ENCODE measurements around the gene L3MBTL2. TPM values are rescaled to one million over a fixed set of nuclear protein-coding genes. Genes with fewer than 3 reads are reported as not detected.

The L3MBTL2 gene
- total and polyA plus RNA-seq, 10 of the 15 experiments (the other 5 are each of a cell fraction or from before 2014, with no cell fraction given): 13.2 to 37.6 (median 28.2) TPM

- H2AFZ ChIP-seq (ENCODE audit: control insufficient read depth, low read depth, low read length): no peak overlapping the region
- no peak for ATAC-seq
- no peak for FAIRE-seq
- H4K20me1 ChIP-seq (ENCODE audit: control insufficient read depth, insufficient read depth): no peaks in the 10 kb centered on the region
- no peak overlapping the region for H3K4me2 ChIP-seq (ENCODE audit: control insufficient read depth, insufficient read depth)
- H3K27me3 ChIP-seq (replicated peaks in 1 of 2; ENCODE audit: control insufficient read depth in 2 of 2, insufficient read depth in 2 of 2, low read length in 1 of 2): no peaks in the 10 kb centered on the region
- TF ChIP-seq PBX3 (IDR thresholded peaks at IDR 0.05; ENCODE audit: insufficient replicate concordance, low read depth, low read length) (no peak), POLR2AphosphoS2 (IDR thresholded peaks at IDR 0.05; ENCODE audit: low read depth, low read length) (no peak), ZNF274 (IDR thresholded peaks at IDR 0.05; ENCODE audit: insufficient read depth, insufficient read length) (no peak), CREB1 (IDR thresholded peaks at IDR 0.05; ENCODE audit: low read depth) (no peak), CBX5 (IDR thresholded peaks at IDR 0.05; ENCODE audit: low read depth) (no peak), ESRRA (IDR thresholded peaks at IDR 0.05; ENCODE audit: low read length) (no peak), MAX (IDR thresholded peaks at IDR 0.05; ENCODE audit: low read depth, low read length) (no peak), RELB (IDR thresholded peaks at IDR 0.05; ENCODE audit: low read depth) (no peak), RUNX3 (IDR thresholded peaks at IDR 0.05; ENCODE audit: low read length) (no peak), NFIC (IDR thresholded peaks at IDR 0.05; ENCODE audit: low read depth, low read length) (no peak), BCL11A (IDR thresholded peaks at IDR 0.05; ENCODE audit: low read depth, low read length) (no peak), LARP7 (IDR thresholded peaks at IDR 0.05) (no peak), EGR1 (IDR thresholded peaks at IDR 0.05; ENCODE audit: borderline replicate concordance in 1 of 2, low read depth in 2 of 2, low read length in 2 of 2) (no peak), TARDBP (IDR thresholded peaks at IDR 0.05; ENCODE audit: borderline replicate concordance) (no peak)
- DNase-seq (ENCODE audit: low read depth, low spot score): no peak
- POLR2A ChIA-PET: no interaction called here
- WGBS (ENCODE audit: insufficient coverage, insufficient replicate concordance, low lambda C conversion rate, missing lambda C conversion rate): 98% methylated on average over 18 of the region's 18 CpGs
- no peak overlapping the region for H3K27ac ChIP-seq (ENCODE audit: control insufficient read depth, insufficient read depth)
- BruUV-seq (replicated peaks): no TSS peak
- H3K4me1 ChIP-seq (ENCODE audit: control insufficient read depth, insufficient read depth, low read length): no peaks in the 10 kb centered on the region
- in situ Hi-C loops (cut with MboI): no loop called here
- RAD21 ChIA-PET (ENCODE audit: unreplicated experiment): interaction anchor here (0.9 kb wide), 1 partner anchor 319 kb away, joined by 4 read pairs; no protein-coding TSS in a partner anchor
- no peak overlapping the region for H3K9ac ChIP-seq (ENCODE audit: control insufficient read depth, insufficient read depth, low read length)
- CTCF ChIA-PET: interaction anchor here (0.6 to 2.3 kb wide), 2 partner anchors 310 to 320 kb away, joined by 3 to 14 read pairs; no protein-coding TSS in a partner anchor
- H3K4me3 ChIP-seq: no peak overlapping the region
- SMC1A ChIA-PET (ENCODE audit: uncharacterized antibody, unreplicated experiment): no interaction called here
- peaks cover 3 to 14% of the 10 kb centered on the region in 2 experiments; a peak in 2 of 4 replicates for H3K36me3 ChIP-seq (ENCODE audit: control insufficient read depth in 2 of 2, insufficient read depth in 2 of 2, low read length in 1 of 2)
- no peaks in the 10 kb centered on the region for H3K9me3 ChIP-seq (replicated peaks; ENCODE audit: control insufficient read depth, insufficient read depth, low read length)
- intact Hi-C loops (cut with micrococcal nuclease; ENCODE audit: unreplicated experiment): no loop called here
- no peaks in the 10 kb centered on the region for H3K79me2 ChIP-seq (ENCODE audit: control insufficient read depth, insufficient read depth, low read length)
Measured at GRCh38 chr22:41242396-41243117, 37.4 kb downstream of the L3MBTL2 start.

Data from GM12878 (cell line).